Endothelial cell of umbilical vein (primary cell): ENCODE measurements around the gene SEMA4D. TPM values are rescaled to one million over a fixed set of nuclear protein-coding genes. Genes with fewer than 3 reads are reported as not detected.

Experiments
- BruUV-seq: library from RNA; stranded (reverse); fragments of 400-500 nt; replicated peaks from 2 replicates; lab custom pipeline; 2021; lab: Mats Ljungman, UMichigan
- CTCF ChIA-PET: fragments of 300-600, 350-600 bp; sonication (Branson Sonifier 250); formaldehyde crosslinking; loops from one replicate; lab custom pipeline; 2021; ENCODE audit warnings: antibody characterized with exemption, inconsistent platforms; lab: Charles Lee
- POLR2A ChIA-PET: fragments of 300-600, 350-600 bp; sonication (Branson Sonifier 250); formaldehyde crosslinking; loops from one replicate; lab custom pipeline; 2021; ENCODE audit warnings: antibody characterized with exemption, inconsistent platforms; lab: Charles Lee
- DNase-seq: peaks from one replicate; pipeline ENCODE4 v3.0.0-alpha.2; 2011; ENCODE audit warnings: low read depth, low spot score
- FAIRE-seq: peaks from 2 replicates; lab custom pipeline; 2011; peaks lifted over from hg19 to GRCh38; lab: Jason Lieb, UNC
- H2AFZ ChIP-seq: 2 replicates; pipeline ENCODE4 v1.6.0; 2012; ENCODE audit warnings: low read depth, low read length, control low read depth, inconsistent platforms
- H3K27ac ChIP-seq: 2 replicates; pipeline ENCODE4 v1.5.1; 2011; ENCODE audit warnings: low read depth, mild to moderate bottlenecking, control low read depth, low read length, moderate library complexity; ENCODE audit not compliant: insufficient read depth
- H3K27me3 ChIP-seq, 2 experiments: 2 replicates each; pipeline versions ENCODE4 v1.6.0 to v1.6.1; 2011; ENCODE audit warnings: low read length in 2 of 2, mixed read lengths in 1 of 2; ENCODE audit not compliant: control insufficient read depth in 2 of 2, insufficient read depth in 2 of 2
- H3K36me3 ChIP-seq, 2 experiments: 2 replicates in 1 of 2; 3 replicates in 1 of 2; pipeline ENCODE4 v1.5.1; 2011; ENCODE audit warnings: low read length in 2 of 2, mild to moderate bottlenecking in 1 of 2, moderate library complexity in 1 of 2; ENCODE audit not compliant: control insufficient read depth in 2 of 2, insufficient read depth in 2 of 2; ENCODE audit errors: extremely low read depth in 1 of 2
- H3K4me1 ChIP-seq: 3 replicates; pipeline ENCODE4 v1.5.1; 2011; ENCODE audit warnings: mild to moderate bottlenecking, low read length; ENCODE audit not compliant: control insufficient read depth, insufficient read depth; ENCODE audit errors: extremely low read depth
- H3K4me2 ChIP-seq: 2 replicates; pipeline ENCODE4 v1.6.1; 2011; ENCODE audit warnings: low read length, control low read depth, mixed read lengths; ENCODE audit not compliant: insufficient read depth
- H3K4me3 ChIP-seq, 3 experiments: fragments of 200-600 bp in 1 of 3; sonication (generic), shearing (Covaris generic) in 1 of 3; replicated peaks in 1 of 3; 2 replicates each; pipeline ENCODE4 v1.5.1; 2011 to 2016; ENCODE audit warnings: control low read depth in 3 of 3, low read length in 3 of 3, mild to moderate bottlenecking in 2 of 3, inconsistent platforms in 1 of 3, low read depth in 1 of 3, moderate library complexity in 1 of 3; ENCODE audit not compliant: insufficient read depth in 1 of 3
- H3K79me2 ChIP-seq: 2 replicates; pipeline ENCODE4 v1.6.0; 2012; ENCODE audit warnings: low read length, inconsistent platforms; ENCODE audit not compliant: control insufficient read depth, insufficient read depth
- H3K9ac ChIP-seq: replicated peaks from 2 replicates; pipeline ENCODE3; 2011; ENCODE audit warnings: low read length, control low read depth; ENCODE audit not compliant: insufficient read depth; ENCODE audit errors: extremely low read depth
- H3K9me1 ChIP-seq: replicated peaks from 3 replicates; pipeline ENCODE4 v1.6.0; 2011; ENCODE audit warnings: mild to moderate bottlenecking, low read length; ENCODE audit not compliant: control insufficient read depth, insufficient read depth; ENCODE audit errors: extremely low read depth
- H3K9me3 ChIP-seq: replicated peaks from 2 replicates; pipeline ENCODE4 v1.5.1; 2012; ENCODE audit warnings: low read length, inconsistent platforms; ENCODE audit not compliant: control insufficient read depth, insufficient read depth
- H4K20me1 ChIP-seq: replicated peaks from 2 replicates; pipeline ENCODE3; 2011; ENCODE audit warnings: mild to moderate bottlenecking, low read length; ENCODE audit not compliant: control insufficient read depth, insufficient read depth; ENCODE audit errors: extremely low read depth
- CTCF ChIP-seq, 2 donors: IDR thresholded peaks; 1 replicate in 1 of 2; 2 replicates in 1 of 2; pipeline ENCODE4 v1.5.1; 2011; ENCODE audit warnings: low read length in 2 of 2, mild to moderate bottlenecking in 2 of 2, moderate library complexity in 2 of 2, control low read depth in 1 of 2, inconsistent platforms in 1 of 2, low read depth in 1 of 2; ENCODE audit not compliant: insufficient read depth in 1 of 2; ENCODE audit errors: extremely low read depth in 1 of 2
- EZH2 ChIP-seq: IDR thresholded peaks from 2 replicates; pipeline ENCODE4 v1.6.1; 2012; ENCODE audit warnings: borderline replicate concordance, low read depth, mild to moderate bottlenecking, moderate library complexity, low read length, inconsistent platforms; ENCODE audit not compliant: severe bottlenecking
- FOS ChIP-seq: IDR thresholded peaks from 2 replicates; pipeline ENCODE4 v1.6.1; 2011; ENCODE audit warnings: mild to moderate bottlenecking, low read length, moderate library complexity, borderline replicate concordance; ENCODE audit not compliant: insufficient read depth
- JUN ChIP-seq: IDR thresholded peaks from 2 replicates; pipeline ENCODE4 v1.6.1; 2011; ENCODE audit warnings: borderline replicate concordance, low read depth; ENCODE audit not compliant: insufficient read length, insufficient read depth
- MAX ChIP-seq: IDR thresholded peaks from 2 replicates; pipeline ENCODE4 v1.6.1; 2011; ENCODE audit not compliant: insufficient read depth, insufficient read length
- MYC ChIP-seq: IDR thresholded peaks from one replicate; pipeline ENCODE4 v1.6.1; 2011; ENCODE audit warnings: mild to moderate bottlenecking, low read depth, low read length
- POLR2A ChIP-seq: IDR thresholded peaks from 2 replicates; pipeline ENCODE4 v1.6.1; 2012; ENCODE audit warnings: low read depth, mild to moderate bottlenecking, control low read depth, low read length
- dilution Hi-C: fragments of 300-500 bp; cut with MboI; formaldehyde crosslinking; loops from one replicate; pipeline ENCODE4 v1.15.0; 2019; ENCODE audit warnings: low sequenced_read_pairs; ENCODE audit not compliant: extremely low pct_ligation_motif_present
- intact Hi-C: fragments of 100-400 bp; cut with micrococcal nuclease; formaldehyde crosslinking; loops from one replicate; pipeline ENCODE4 v1.10.0; 2022
- polyA plus RNA-seq, 4 experiments: library from polyadenylated mRNA; depleted of rRNA in 3 of 4; stranded (reverse) in 3 of 4; unstranded in 1 of 4; fragments of >200 nt; gene quantifications; 2 replicates each; pipeline versions ENCODE4 v1.2.1 to v1.2.3, GENCODE V29; 2011 to 2012; ENCODE audit warnings: missing spikeins in 1 of 4
- total RNA-seq: library from RNA; stranded (reverse); gene quantifications from 2 replicates; pipeline ENCODE4 v1.2.3, GENCODE V29; 2021

The SEMA4D gene
- total and polyA plus RNA-seq, 2 donors (not counting 3 experiments of a cell fraction or from before 2014, with no cell fraction given): 3.9 to 15.7 TPM

DNA sequence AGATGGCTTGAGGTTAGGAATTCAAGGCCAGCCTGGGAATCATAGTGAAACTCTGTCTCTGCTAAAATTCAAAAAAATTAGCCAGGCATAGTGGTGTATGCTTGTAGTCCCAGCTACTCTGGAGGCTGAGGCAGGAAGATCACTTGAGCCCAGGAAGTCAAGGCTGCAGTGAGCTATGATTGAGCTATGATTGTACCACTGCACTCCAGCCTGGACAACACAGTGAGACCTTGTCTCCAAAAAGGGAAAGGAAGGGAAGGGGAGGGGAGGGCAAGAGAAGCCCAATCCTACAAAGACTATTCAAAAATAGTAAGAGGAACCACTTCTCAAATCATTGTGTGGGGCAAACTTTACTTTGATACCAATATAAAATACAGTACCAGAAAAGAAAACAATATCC is 11.2 kb downstream of the SEMA4D start:
- Histone ChIP-seq H4K20me1 (no peaks in the 10 kb centered on the region), H3K4me1 (no peaks in the 10 kb centered on the region), H3K79me2 (no peaks in the 10 kb centered on the region), H3K36me3 (no peaks in the 10 kb centered on the region), H3K4me3 (no peak overlapping the region), H3K27ac (no peak overlapping the region), H3K4me2 (no peak overlapping the region), H3K9me3 (no peaks in the 10 kb centered on the region), H3K9ac (no peak overlapping the region), H3K27me3 (no peaks in the 10 kb centered on the region), H2AFZ (no peak overlapping the region), H3K9me1 (no peaks in the 10 kb centered on the region)
- ChIA-PET POLR2A (no interaction called here), CTCF (interaction anchor here (1.9 kb wide), 1 partner anchor 62 kb away, joined by 6 read pairs; no protein-coding TSS in a partner anchor)
- no peak for DNase-seq
- TF ChIP-seq EZH2 (no peak), MYC (no peak), JUN (no peak), CTCF (IDR thresholded peaks at IDR 0.05; ENCODE audit: extremely low read depth in 1 of 2, insufficient read depth in 1 of 2, low read depth in 1 of 2, low read length in 2 of 2) (no peak), POLR2A (no peak), FOS (no peak), MAX (no peak)
- FAIRE-seq: no peak
- dilution Hi-C loops: no loop called here
- no TSS peak for BruUV-seq
- intact Hi-C loops: no loop called here
